IMR-90 (cell line): ENCODE measurements around the gene CCNDBP1. TPM values are rescaled to one million over a fixed set of nuclear protein-coding genes. Genes with fewer than 3 reads are reported as not detected.

Experiments
- ATAC-seq: fragments of 200-7000 bp; cut with Tn5 transposase; 2 replicates; pipeline ENCODE4 v1.9.1; 2020; ENCODE audit warnings: low read depth, mild to moderate bottlenecking, moderate library complexity
- BruUV-seq: library from RNA; stranded (reverse); fragments of 400-500 nt; replicated peaks from 2 replicates; lab custom pipeline; 2021; lab: Mats Ljungman, UMichigan
- CTCF ChIA-PET: fragments of 300-600 bp; formaldehyde crosslinking; extraction: SDS; loops from one replicate; lab custom pipeline; 2021; ENCODE audit warnings: antibody characterized with exemption; lab: Yijun Ruan, JAX
- POLR2A ChIA-PET: fragments of 300-600 bp; sonication (Branson Sonifier 250); formaldehyde crosslinking; loops from one replicate; lab custom pipeline; 2022; ENCODE audit warnings: antibody characterized with exemption; ENCODE audit not compliant: unreplicated experiment; lab: Charles Lee
- DNase-seq: peaks from one replicate; pipeline ENCODE4 v3.0.0; 2013
- H2AFZ ChIP-seq: replicated peaks from 2 replicates; pipeline ENCODE3; 2013; ENCODE audit warnings: low read length, mild to moderate bottlenecking; ENCODE audit not compliant: poor library complexity
- H2AK5ac ChIP-seq: 2 replicates; pipeline ENCODE4 v1.6.1; 2013; ENCODE audit warnings: low read depth, low read length, inconsistent platforms
- H2AK9ac ChIP-seq: replicated peaks from 2 replicates; pipeline ENCODE3; 2013; ENCODE audit warnings: mild to moderate bottlenecking, low read depth, low read length, moderate library complexity; ENCODE audit not compliant: poor library complexity
- H2BK120ac ChIP-seq: 2 replicates; pipeline ENCODE4 v1.6.1; 2013; ENCODE audit warnings: low read depth, low read length, inconsistent platforms
- H2BK15ac ChIP-seq: 3 replicates; pipeline ENCODE4 v1.6.1; 2013; ENCODE audit warnings: low read depth, low read length, inconsistent platforms
- H2BK20ac ChIP-seq: 2 replicates; pipeline ENCODE4 v1.6.1; 2013; ENCODE audit warnings: low read depth, mild to moderate bottlenecking, inconsistent platforms, low read length, moderate library complexity
- H2BK5ac ChIP-seq: 2 replicates; pipeline ENCODE4 v1.6.1; 2013; ENCODE audit warnings: mild to moderate bottlenecking, low read depth, low read length, inconsistent platforms; ENCODE audit not compliant: poor library complexity, severe bottlenecking
- H3K14ac ChIP-seq: replicated peaks from 2 replicates; pipeline ENCODE4 v1.6.1; 2013; ENCODE audit warnings: low read depth, low read length, inconsistent platforms
- H3K18ac ChIP-seq: 2 replicates; pipeline ENCODE4 v1.6.1; 2013; ENCODE audit warnings: low read depth, low read length, control low read depth
- H3K23ac ChIP-seq: 2 replicates; pipeline ENCODE4 v1.6.1; 2013; ENCODE audit warnings: low read depth, low read length, inconsistent platforms
- H3K27ac ChIP-seq: 2 replicates; pipeline ENCODE4 v1.5.1; 2013; ENCODE audit warnings: mild to moderate bottlenecking, control low read depth, low read length; ENCODE audit not compliant: insufficient read depth
- H3K27me3 ChIP-seq: 2 replicates; pipeline ENCODE4 v1.6.1; 2013; ENCODE audit warnings: low read length; ENCODE audit not compliant: control insufficient read depth, insufficient read depth
- H3K36me3 ChIP-seq: 2 replicates; pipeline ENCODE4 v1.6.1; 2013; ENCODE audit warnings: low read length, mixed read lengths; ENCODE audit not compliant: control insufficient read depth, insufficient read depth
- H3K4ac ChIP-seq: 2 replicates; pipeline ENCODE4 v1.6.1; 2013; ENCODE audit warnings: low read depth, low read length, inconsistent platforms
- H3K4me1 ChIP-seq: 2 replicates; pipeline ENCODE4 v1.6.1; 2013; ENCODE audit warnings: low read length, mixed read lengths; ENCODE audit not compliant: control insufficient read depth, insufficient read depth
- H3K4me2 ChIP-seq: 2 replicates; pipeline ENCODE4 v1.6.1; 2013; ENCODE audit warnings: low read depth, mild to moderate bottlenecking, control low read depth, low read length, moderate library complexity
- H3K4me3 ChIP-seq: 2 replicates; pipeline ENCODE4 v1.5.1; 2013; ENCODE audit warnings: low read depth, mild to moderate bottlenecking, control low read depth, low read length, moderate library complexity; ENCODE audit not compliant: insufficient read depth
- H3K56ac ChIP-seq: 2 replicates; pipeline ENCODE4 v1.6.1; 2013; ENCODE audit warnings: low read length, inconsistent platforms; ENCODE audit not compliant: insufficient read depth; ENCODE audit errors: extremely low read depth
- H3K79me1 ChIP-seq, 2 experiments: 2 replicates each; pipeline ENCODE4 v1.6.1; 2013; ENCODE audit warnings: low read length in 2 of 2, inconsistent platforms in 1 of 2, low read depth in 1 of 2
- H3K9ac ChIP-seq: 2 replicates; pipeline ENCODE4 v1.6.1; 2013; ENCODE audit warnings: low read depth, low read length, control low read depth
- H3K9me1 ChIP-seq: 2 replicates; pipeline ENCODE4 v1.6.1; 2013; ENCODE audit warnings: low read length, inconsistent platforms; ENCODE audit not compliant: insufficient read depth
- H3K9me3 ChIP-seq: 2 replicates; pipeline ENCODE4 v1.6.1; 2013; ENCODE audit warnings: low read length; ENCODE audit not compliant: control insufficient read depth, insufficient read depth
- H4K20me1 ChIP-seq: 2 replicates; pipeline ENCODE4 v1.6.1; 2013; ENCODE audit warnings: low read length, inconsistent platforms; ENCODE audit not compliant: insufficient read depth
- H4K5ac ChIP-seq: 2 replicates; pipeline ENCODE4 v1.6.1; 2013; ENCODE audit warnings: mild to moderate bottlenecking, low read depth, low read length, control low read depth
- H4K8ac ChIP-seq, 2 experiments: 2 replicates each; pipeline ENCODE4 v1.6.1; 2013; ENCODE audit warnings: low read depth in 2 of 2, low read length in 2 of 2, control low read depth in 1 of 2, inconsistent platforms in 1 of 2
- H4K91ac ChIP-seq: 2 replicates; pipeline ENCODE4 v1.6.1; 2013; ENCODE audit warnings: low read depth, low read length, inconsistent platforms; ENCODE audit not compliant: insufficient read depth
- RFX5 ChIP-seq: IDR thresholded peaks from 2 replicates; pipeline ENCODE4 v1.8.0; 2012; ENCODE audit warnings: low read depth, mild to moderate bottlenecking, low read length, moderate library complexity
- WGBS, 2 experiments: methylation state at CpG; one replicate each; pipeline versions ENCODE4 v1.1.5 to v1.1.7; 2013; ENCODE audit warnings: missing lambda C conversion rate in 2 of 2; ENCODE audit not compliant: insufficient read length in 1 of 2; ENCODE audit errors: extremely low coverage in 2 of 2; 5-methylcytosine and 5-hydroxymethylcytosine counted together
- dilution Hi-C: fragments of 300-500 bp; cut with HindIII; formaldehyde crosslinking; loops from one replicate; pipeline ENCODE4 v1.14.3; 2018; ENCODE audit warnings: low sequenced_read_pairs; ENCODE audit not compliant: unreplicated experiment
- in situ Hi-C: fragments of 300-500 bp; cut with MboI; formaldehyde crosslinking; loops from 3 replicates; pipeline ENCODE4 v1.14.3; 2019; ENCODE audit warnings: low sequenced_read_pairs, inconsistent platforms, mixed read lengths
- intact Hi-C: fragments of 100-400 bp; cut with micrococcal nuclease; formaldehyde crosslinking; loops from 2 replicates; pipeline ENCODE4 v1.10.0; 2022
- polyA plus RNA-seq, 3 experiments: library from polyadenylated mRNA; depleted of rRNA; stranded (reverse); fragments of >200 nt; gene quantifications; 2 replicates each; pipeline ENCODE4 v1.2.3, GENCODE V29; 2012; ENCODE audit warnings: low replicate concordance in 1 of 3
- total RNA-seq: library from RNA; depleted of rRNA; stranded (reverse); fragments of >200 nt; gene quantifications from 2 replicates; pipeline ENCODE4 v1.2.3, GENCODE V29; 2012
- TF ChIP-seq, protein P1 (sequence below): conservative IDR thresholded peaks from 2 replicates; pipeline ENCODE4 v1.5.1; 2012; ENCODE audit warnings: mild to moderate bottlenecking, low read depth, low read length, improper control_type of control experiment

Gene CCNDBP1
- total and polyA plus RNA-seq, 2 of the 4 experiments (the other 2 are of a cell fraction), result 34.9 to 40.3 TPM

DNA sequence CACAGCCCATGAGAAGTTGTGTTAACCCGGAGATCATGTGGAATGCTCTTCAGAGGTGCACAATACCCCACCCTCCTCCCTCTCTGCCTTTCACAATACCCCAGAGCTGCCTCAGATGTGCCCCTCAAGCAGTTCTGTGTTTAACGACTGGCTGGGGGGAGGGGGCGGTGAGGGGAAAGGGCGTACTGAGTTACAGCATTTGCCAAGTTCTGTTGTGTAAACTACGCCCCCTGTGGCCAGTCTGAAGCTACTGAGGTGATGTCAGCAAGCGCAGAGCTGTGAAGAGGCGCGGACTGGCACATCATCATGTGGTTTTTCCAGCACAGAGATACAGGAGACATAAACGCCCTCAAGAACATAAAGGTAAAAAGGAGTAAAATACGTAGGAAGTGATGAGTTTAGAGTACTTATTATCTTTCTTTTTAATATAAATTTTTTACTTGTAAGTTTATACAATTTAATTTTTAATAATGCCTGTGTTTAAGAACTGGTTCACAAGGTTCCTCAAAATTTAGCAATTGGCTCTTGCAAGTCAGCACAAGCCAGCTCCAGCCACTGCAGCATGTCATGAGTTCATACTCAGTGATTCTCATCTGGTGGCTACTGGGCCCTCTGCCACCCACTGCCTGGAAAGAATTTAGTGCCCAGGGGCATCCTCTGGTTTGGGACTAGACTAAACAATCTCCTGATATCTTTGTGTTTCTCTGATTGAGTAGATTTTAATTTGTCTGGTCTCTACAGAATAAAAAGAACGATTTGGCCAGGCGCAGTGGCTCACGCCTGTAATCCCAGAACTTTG is 33.9 kb downstream of the CCNDBP1 start:
- H4K5ac ChIP-seq, result no peak overlapping the region
- DNase-seq (peak; percentile 18), ATAC-seq (no peak)
- dilution Hi-C loops (no loop called here), in situ Hi-C loops (no loop called here), intact Hi-C loops (no loop called here)
- H2AK5ac ChIP-seq, result no peak overlapping the region
- H3K23ac ChIP-seq, result no peak overlapping the region
- POLR2A ChIA-PET, result no interaction called here
- H3K9ac ChIP-seq, result no peak overlapping the region
- no peaks in the 10 kb centered on the region for H3K9me3 ChIP-seq
- no peak overlapping the region for H3K4me2 ChIP-seq
- no peaks in the 10 kb centered on the region for H3K4me1 ChIP-seq
- no peak overlapping the region for H2AK9ac ChIP-seq
- no peak overlapping the region for H3K4ac ChIP-seq
- H3K27ac ChIP-seq, result no peak overlapping the region
- no peaks in the 10 kb centered on the region for H3K79me1 ChIP-seq
- H2BK20ac ChIP-seq, result no peak overlapping the region
- TF ChIP-seq, protein P1, sequence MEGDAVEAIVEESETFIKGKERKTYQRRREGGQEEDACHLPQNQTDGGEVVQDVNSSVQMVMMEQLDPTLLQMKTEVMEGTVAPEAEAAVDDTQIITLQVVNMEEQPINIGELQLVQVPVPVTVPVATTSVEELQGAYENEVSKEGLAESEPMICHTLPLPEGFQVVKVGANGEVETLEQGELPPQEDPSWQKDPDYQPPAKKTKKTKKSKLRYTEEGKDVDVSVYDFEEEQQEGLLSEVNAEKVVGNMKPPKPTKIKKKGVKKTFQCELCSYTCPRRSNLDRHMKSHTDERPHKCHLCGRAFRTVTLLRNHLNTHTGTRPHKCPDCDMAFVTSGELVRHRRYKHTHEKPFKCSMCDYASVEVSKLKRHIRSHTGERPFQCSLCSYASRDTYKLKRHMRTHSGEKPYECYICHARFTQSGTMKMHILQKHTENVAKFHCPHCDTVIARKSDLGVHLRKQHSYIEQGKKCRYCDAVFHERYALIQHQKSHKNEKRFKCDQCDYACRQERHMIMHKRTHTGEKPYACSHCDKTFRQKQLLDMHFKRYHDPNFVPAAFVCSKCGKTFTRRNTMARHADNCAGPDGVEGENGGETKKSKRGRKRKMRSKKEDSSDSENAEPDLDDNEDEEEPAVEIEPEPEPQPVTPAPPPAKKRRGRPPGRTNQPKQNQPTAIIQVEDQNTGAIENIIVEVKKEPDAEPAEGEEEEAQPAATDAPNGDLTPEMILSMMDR, result peak; percentile 33
- no peak for TF ChIP-seq RFX5
- no peak overlapping the region for H2BK15ac ChIP-seq
- H3K14ac ChIP-seq, result no peak overlapping the region
- H3K9me1 ChIP-seq, result no peaks in the 10 kb centered on the region
- H3K4me3 ChIP-seq, result no peak overlapping the region
- CTCF ChIA-PET, result interaction anchor here (1.3 kb wide), 1 partner anchor 66 kb away, joined by 5 read pairs; no protein-coding TSS in a partner anchor
- H2BK5ac ChIP-seq, result no peak overlapping the region
- no peak overlapping the region for H2BK120ac ChIP-seq
- H3K56ac ChIP-seq, result no peak overlapping the region
- no peak overlapping the region for H2AFZ ChIP-seq
- no peak overlapping the region for H4K8ac ChIP-seq
- H3K36me3 ChIP-seq, result no peaks in the 10 kb centered on the region
- peaks cover 41% of the 10 kb centered on the region for H3K27me3 ChIP-seq
- H3K18ac ChIP-seq, result no peak overlapping the region
- WGBS, 2 experiments, result 14% methylated on average over 4 of the region's 13 CpGs; no CpG with 5 or more reads in 1 of the 2 experiments
- H4K20me1 ChIP-seq, result no peaks in the 10 kb centered on the region
- H4K91ac ChIP-seq, result no peak overlapping the region
- BruUV-seq, result no TSS peak
